Spleen (tissue), 7 donors: Measurements from ENCODE around the gene LRRC72.

Experiments
- CTCF ChIP-seq, 11 experiments: fragments of 200-600 bp in 7 of 11; fragments of 450-650 bp in 4 of 11; sonication (generic) in 4 of 11; IDR thresholded peaks in 8 of 11; conservative IDR thresholded peaks in 3 of 11; 1 replicate in 7 of 11; 2 replicates in 4 of 11; pipeline versions ENCODE4 v1.4.0 to v1.8.0; 2016 to 2021; ENCODE audit warnings: antibody characterized with exemption in 11 of 11, inconsistent platforms in 4 of 11, mild to moderate bottlenecking in 1 of 11
- POLR2A ChIP-seq, 3 donors: fragments of 450-650 bp; IDR thresholded peaks; one replicate each; pipeline ENCODE4 v1.5.1; 2017; ENCODE audit warnings: antibody characterized with exemption in 3 of 3, mild to moderate bottlenecking in 1 of 3
- donor health status: DM: no; HTN: no; CAD: no; lungs with moderate emphysema.
- donor health status: DM: no; HTN: no; CAD: no.
- donor health status: DM: no; HTN: no; CAD: no.

DNA sequence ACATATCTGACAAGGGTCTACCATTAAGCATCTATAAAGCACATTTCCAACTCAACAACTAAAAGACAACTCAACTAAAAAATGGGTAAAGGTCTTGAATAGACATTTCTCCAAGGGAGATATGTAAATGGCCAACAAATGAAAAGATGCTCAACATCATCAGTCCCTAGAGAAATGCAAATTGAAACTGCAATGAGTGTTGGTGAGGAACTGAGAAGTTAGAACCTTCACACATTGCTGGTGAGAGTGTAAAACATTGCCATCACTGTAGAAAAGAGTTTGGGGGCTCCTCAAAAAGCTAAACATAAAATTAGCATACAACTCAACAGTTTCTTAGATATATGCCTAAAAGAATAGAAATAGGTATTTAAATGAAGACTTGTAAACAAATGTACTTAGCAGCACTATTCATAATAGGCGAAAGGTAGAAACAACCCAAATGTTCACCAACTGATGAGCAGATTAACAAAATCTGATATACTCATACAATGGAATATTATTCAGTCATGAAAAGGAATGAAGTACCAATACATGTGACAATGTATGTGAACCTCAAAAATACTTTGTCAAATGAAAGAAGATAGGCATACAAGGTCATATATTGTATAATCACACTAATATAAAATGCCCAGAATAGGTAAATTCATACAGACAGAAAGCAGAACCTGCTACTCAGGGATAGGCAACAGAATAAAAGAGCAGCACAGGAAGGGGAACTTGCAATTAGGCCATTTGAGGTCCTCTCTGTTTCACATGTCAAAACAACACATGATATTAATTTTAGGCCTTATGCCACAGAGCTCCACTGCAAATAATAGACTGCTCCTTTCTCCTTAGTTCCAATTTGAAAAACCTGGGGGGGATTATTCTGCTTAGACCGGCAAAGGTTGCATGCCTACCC lies 10.6 kb upstream of the LRRC72 start:
- TF ChIP-seq CTCF (IDR thresholded peaks at IDR 0.05 in 8 of 11, conservative IDR thresholded peaks at IDR 0.05 in 3 of 11) = no peak
- TF ChIP-seq POLR2A (IDR thresholded peaks at IDR 0.05) = no peak
